Heart right ventricle (tissue), 16 donors: ENCODE results near the gene CBLN1. TPM values are rescaled to one million over a fixed set of nuclear protein-coding genes. Genes with fewer than 3 reads are reported as not detected.

ENCODE experiments used
- ATAC-seq, 8 donors: fragments of 200-7000 bp; cut with Tn5 transposase; one replicate each; pipeline ENCODE4 v1.9.1; 2020; ENCODE audit warnings: mild to moderate bottlenecking in 8 of 8, moderate library complexity in 8 of 8, moderate number of reproducible peaks in 1 of 8
- DNase-seq, 2 donors: peaks; one replicate each; pipeline ENCODE4 v3.0.0-alpha.2; 2020
- H3K27ac ChIP-seq, 10 donors: fragments of 200-600 bp; sonication (generic) in 2 of 10; one replicate each; pipeline versions ENCODE4 v1.5.0 to v1.8.0; 2020 to 2022; ENCODE audit warnings: mild to moderate bottlenecking in 3 of 10
- H3K27me3 ChIP-seq, 7 donors: fragments of 200-600 bp; one replicate each; pipeline ENCODE4 v1.8.0; 2021 to 2022; ENCODE audit warnings: mild to moderate bottlenecking in 2 of 7
- H3K36me3 ChIP-seq, 9 donors: fragments of 200-600 bp; sonication (generic) in 1 of 9; one replicate each; pipeline versions ENCODE4 v1.5.0 to v1.8.0; 2020 to 2022; ENCODE audit warnings: mild to moderate bottlenecking in 2 of 9
- H3K4me1 ChIP-seq, 9 donors: fragments of 200-600 bp; sonication (generic) in 1 of 9; one replicate each; pipeline versions ENCODE4 v1.5.0 to v1.8.0; 2020 to 2022; ENCODE audit warnings: mild to moderate bottlenecking in 4 of 9
- H3K4me3 ChIP-seq, 10 donors: fragments of 200-600 bp; sonication (generic) in 2 of 10; one replicate each; pipeline versions ENCODE4 v1.5.0 to v1.8.0; 2020 to 2022; ENCODE audit warnings: mild to moderate bottlenecking in 7 of 10, moderate library complexity in 2 of 10
- H3K9me3 ChIP-seq, 11 donors: fragments of 200-600 bp in 10 of 11; sonication (generic) in 2 of 11; one replicate each; pipeline versions ENCODE4 v1.5.0 to v1.8.0; 2013 to 2022; ENCODE audit warnings: mild to moderate bottlenecking in 2 of 11, control low read depth in 1 of 11, moderate library complexity in 1 of 11
- CTCF ChIP-seq, 9 donors: fragments of 200-600 bp; sonication (generic) in 2 of 9; IDR thresholded peaks; one replicate each; pipeline versions ENCODE4 v1.5.0 to v1.8.0; 2021 to 2022; ENCODE audit warnings: antibody characterized with exemption in 9 of 9, mild to moderate bottlenecking in 5 of 9, moderate library complexity in 1 of 9
- WGBS, 2 donors: extraction: QIAGEN DNeasy Blood & Tissue Kit; methylation state at CpG; one replicate each; pipeline ENCODE4 v1.1.7; 2013; ENCODE audit warnings: inconsistent platforms in 1 of 2; 5-methylcytosine and 5-hydroxymethylcytosine counted together
- intact Hi-C, 10 donors: fragments of 100-400 bp; cut with DNase I; formaldehyde crosslinking; loops; one replicate each; pipeline versions ENCODE4 v1.11.1 to v1.14.2; 2022
- polyA plus RNA-seq, 2 donors: library from polyadenylated mRNA; stranded (reverse); fragments of 200-250 nt; gene quantifications; one replicate each; pipeline ENCODE4 v1.2.3, GENCODE V29; 2013
- total RNA-seq, 10 donors: library from RNA; stranded (reverse); fragmentation: NEBNext Ultra II Directional in 3 of 10; extraction: Animal tissue kit (Norgen Biotek cat#: 25700) in 3 of 10; gene quantifications; one replicate each; pipeline versions ENCODE4 v1.2.1 to v1.2.4, GENCODE V29; 2021 to 2023
- donor health status: Arrhythmogenic right ventricular cardiomyopathy.
- donor health status: ischemic (EF 13 %, LVEDD 7.1; RV severe dilation, severe dysfunction).
- donor health status: healthy with polysubstance abuse.
- donor health status: DM: no; HTN: yes; CAD: no.
- donor health status: DM: no; HTN: no; CAD: no.
- donor health status: ischemic (EF 25% LVEDD 6.9; RV normal size, moderate dysfunction).
- donor health status: ischemic (EF 25% LVEDD 5.7; RV mildly dilated, moderate dysfunction).
- donor health status: healthy.
- donor health status: DM: yes; HTN: yes; CAD: no.
- donor health status: Ischemic cardiomyopathy.
- donor health status: ischemic (EF 35%, LVEDD 5.7; RV mildly dilated, moderate dysfunction).
- donor health status: nonischemic (EF 11% LVEDD 7.7; RV severe dilation, severe dysfunction).
- donor health status: DM: yes; HTN: yes; CAD: no.
- donor health status: PGD.
- donor health status: ischemic (EF 29% LVEDD 5.4; RV normal size, mild dysfunction).
- donor health status: nonischemic (EF 23%, LVEDD 6.1; RV moderate dilation, normal function).

CBLN1 gene
- total and polyA plus RNA-seq, 12 donors: 0.19 to 3.0 (median 1.3) TPM

DNA sequence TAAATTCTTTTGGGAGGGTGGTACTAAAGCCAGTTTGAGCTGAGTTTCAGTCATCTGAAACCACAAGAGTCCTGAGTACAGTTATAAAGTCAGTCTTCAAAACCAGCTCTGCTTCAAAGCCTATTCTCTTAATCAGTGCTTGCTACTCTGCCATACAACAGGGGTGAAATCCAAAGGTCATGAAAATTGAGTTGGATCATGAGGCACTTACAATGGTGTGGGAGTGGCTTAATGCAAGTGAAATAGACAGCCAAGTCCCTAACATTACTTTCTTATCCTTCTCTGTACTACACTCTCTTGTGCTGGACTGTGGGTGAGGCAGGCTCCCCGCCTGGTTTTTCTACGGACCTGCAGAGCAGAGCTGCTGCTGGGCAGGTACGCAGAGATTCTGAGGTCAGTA lies 12.4 kb downstream of the CBLN1 start:
- intact Hi-C loops: no loop called here
- Histone ChIP-seq H3K27me3 (peaks cover 0 to 63% (median 35%) of the 10 kb centered on the region in 7 donors), H3K4me1 (no peaks in the 10 kb centered on the region), H3K27ac (no peak overlapping the region), H3K9me3 (no peaks in the 10 kb centered on the region), H3K4me3 (no peak overlapping the region), H3K36me3 (no peaks in the 10 kb centered on the region)
- ATAC-seq (no peak), DNase-seq (no peak)
- no peak for TF ChIP-seq CTCF (IDR thresholded peaks at IDR 0.05)
- 50 to 53% methylated on average over 3 of the region's 3 CpGs for WGBS, 2 donors

DNA sequence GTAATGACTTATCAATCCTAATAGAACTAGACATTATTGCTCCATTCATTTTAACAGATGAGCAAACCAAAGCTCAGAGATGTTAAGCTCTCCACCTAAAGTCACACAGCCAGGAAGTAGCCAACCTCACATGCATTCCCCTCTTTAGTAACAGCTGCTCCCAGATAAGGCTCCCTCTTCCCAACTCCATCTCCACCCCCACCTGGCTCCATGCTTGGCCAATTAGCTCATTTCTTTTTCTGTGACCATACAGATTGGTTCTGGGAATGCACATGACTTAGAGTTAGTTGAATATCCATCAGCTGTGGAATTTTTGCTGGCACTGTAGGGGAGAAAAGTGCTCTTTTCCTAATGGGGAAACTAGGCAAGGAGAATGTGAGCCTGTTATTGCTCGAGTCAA lies 13.0 kb downstream of the CBLN1 start:
- H3K9me3 ChIP-seq: no peaks in the 10 kb centered on the region
- intact Hi-C loops: no loop called here
- no peak overlapping the region for H3K27ac ChIP-seq
- WGBS, 2 donors: 41 to 46% methylated on average over 1 of the region's 1 CpG
- no peak for DNase-seq
- H3K4me3 ChIP-seq: no peak overlapping the region
- TF ChIP-seq CTCF (IDR thresholded peaks at IDR 0.05): no peak
- peaks cover 0 to 60% (median 30%) of the 10 kb centered on the region in 7 donors for H3K27me3 ChIP-seq
- no peaks in the 10 kb centered on the region for H3K36me3 ChIP-seq
- H3K4me1 ChIP-seq: no peaks in the 10 kb centered on the region
- ATAC-seq: no peak

DNA sequence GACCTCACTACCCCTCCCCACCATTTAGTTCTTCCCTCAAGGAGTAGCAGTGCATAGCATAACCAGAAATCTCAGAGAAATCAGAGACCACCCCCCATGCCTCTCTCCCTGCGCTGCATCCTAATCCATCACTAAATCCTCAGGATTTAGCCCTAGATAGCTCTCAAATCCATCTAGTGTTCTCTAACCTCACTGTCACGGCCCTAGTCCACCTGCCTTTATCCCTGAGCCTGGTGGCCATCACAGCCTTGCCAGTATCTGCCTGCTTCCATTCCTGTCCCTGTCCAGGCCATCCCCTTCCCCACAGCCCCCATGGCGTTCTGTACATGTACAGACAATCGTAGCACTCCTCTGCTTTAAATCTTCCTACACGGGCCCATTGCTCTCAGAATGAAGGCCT lies 19.1 kb downstream of the CBLN1 start:
- H3K4me3 ChIP-seq: no peak overlapping the region
- no peak for ATAC-seq
- no peak for DNase-seq
- no peak overlapping the region for H3K27ac ChIP-seq
- WGBS, 2 donors: 83 to 84% methylated on average over 5 of the region's 5 CpGs
- H3K36me3 ChIP-seq: no peaks in the 10 kb centered on the region
- H3K27me3 ChIP-seq: peaks cover 0 to 19% (median 0%) of the 10 kb centered on the region in 7 donors
- H3K4me1 ChIP-seq: no peaks in the 10 kb centered on the region
- TF ChIP-seq CTCF (IDR thresholded peaks at IDR 0.05): no peak
- intact Hi-C loops: no loop called here
- H3K9me3 ChIP-seq: peaks cover 0 to 7% (median 0%) of the 10 kb centered on the region in 11 donors

- H3K9me3 ChIP-seq: peaks cover 0 to 7% (median 0%) of the 10 kb centered on the region in 11 donors
- H3K27ac ChIP-seq: no peak overlapping the region
- H3K4me1 ChIP-seq: no peaks in the 10 kb centered on the region
- no peaks in the 10 kb centered on the region for H3K36me3 ChIP-seq
- no peak for DNase-seq
- TF ChIP-seq CTCF (IDR thresholded peaks at IDR 0.05): no peak
- ATAC-seq: no peak
- H3K27me3 ChIP-seq: peaks cover 0 to 19% (median 0%) of the 10 kb centered on the region in 7 donors
- no peak overlapping the region for H3K4me3 ChIP-seq
- intact Hi-C loops: no loop called here
Measured at GRCh38 chr16:49261930-49262329, 19.7 kb downstream of the CBLN1 start.
